ENCODE data around the gene GPD2. TPM values are rescaled to one million over a fixed set of nuclear protein-coding genes. Genes with fewer than 3 reads are reported as not detected.

GPD2 gene
- total RNA-seq, 4 donors from 2014 or later = 78.0 to 127 (median 105) TPM

DNA sequence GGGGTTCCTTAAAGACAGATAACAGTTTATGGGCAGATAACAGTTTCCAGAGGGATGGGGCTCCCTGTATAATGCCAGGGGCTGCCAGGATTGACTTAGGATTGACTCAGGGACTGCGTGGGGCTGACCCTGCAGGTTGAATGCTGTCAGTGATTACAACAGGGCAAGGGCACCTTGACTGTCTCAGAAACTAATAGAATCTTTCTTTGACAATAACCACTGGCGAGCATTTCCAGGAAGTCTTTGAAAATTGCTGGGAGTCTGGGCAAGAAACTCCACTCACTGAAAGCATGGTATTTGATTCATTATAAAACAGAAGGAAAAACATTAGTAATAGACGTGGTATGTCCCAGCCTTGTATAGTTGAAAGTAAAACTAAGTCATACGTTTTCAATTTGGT, 101.0 kb downstream of the GPD2 start:
- Histone ChIP-seq H3K27ac (no peak overlapping the region), H3K4me3 (replicated peaks in 1 of 3) (no peak overlapping the region), H3K36me3 (no peaks in the 10 kb centered on the region), H3K9me3 (no peaks in the 10 kb centered on the region), H3K27me3 (no peaks in the 10 kb centered on the region), H3K4me1 (peaks cover 10 to 13% of the 10 kb centered on the region in 2 donors)
- TF ChIP-seq POLR2A (IDR thresholded peaks at IDR 0.05) (no peak), CTCF (IDR thresholded peaks at IDR 0.05) (no peak)
- intact Hi-C loops (cut with DNase I) = no loop called here
- 79 to 88% methylated on average over 4 of the region's 4 CpGs for WGBS, 2 donors
- no peak for DNase-seq

DNA sequence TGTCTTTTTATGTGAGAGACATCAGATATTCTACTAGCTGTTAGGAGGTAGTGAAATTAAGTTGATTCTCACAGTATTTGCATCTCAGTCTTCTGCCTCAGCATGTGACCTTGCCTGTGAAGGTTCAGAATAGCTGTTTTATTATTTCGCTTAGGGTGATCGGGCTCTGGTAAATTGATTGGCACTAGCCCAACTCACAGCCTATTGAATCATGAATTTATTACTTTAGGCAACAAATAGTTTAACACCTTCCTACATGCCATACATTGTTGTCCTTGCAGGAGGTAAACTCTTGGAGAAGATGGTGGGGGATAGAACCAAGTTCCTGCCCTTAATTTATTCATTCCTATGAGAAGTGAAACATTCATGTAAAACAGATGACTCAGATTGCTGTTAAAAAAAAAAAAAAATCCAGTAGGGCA, 101.9 kb downstream of the GPD2 start:
- H3K27me3 ChIP-seq = no peaks in the 10 kb centered on the region
- peaks cover 3 to 5% of the 10 kb centered on the region in 2 donors for H3K4me1 ChIP-seq
- no peak overlapping the region for H3K4me3 ChIP-seq (replicated peaks in 1 of 3)
- no peak for TF ChIP-seq POLR2A (IDR thresholded peaks at IDR 0.05)
- no peak for TF ChIP-seq CTCF (IDR thresholded peaks at IDR 0.05)
- intact Hi-C loops (cut with DNase I) = no loop called here
- H3K36me3 ChIP-seq = no peaks in the 10 kb centered on the region
- 98% methylated on average over 2 of the region's 2 CpGs for WGBS, 2 donors
- H3K9me3 ChIP-seq = no peaks in the 10 kb centered on the region
- H3K27ac ChIP-seq = no peak overlapping the region
- DNase-seq = no peak

DNA sequence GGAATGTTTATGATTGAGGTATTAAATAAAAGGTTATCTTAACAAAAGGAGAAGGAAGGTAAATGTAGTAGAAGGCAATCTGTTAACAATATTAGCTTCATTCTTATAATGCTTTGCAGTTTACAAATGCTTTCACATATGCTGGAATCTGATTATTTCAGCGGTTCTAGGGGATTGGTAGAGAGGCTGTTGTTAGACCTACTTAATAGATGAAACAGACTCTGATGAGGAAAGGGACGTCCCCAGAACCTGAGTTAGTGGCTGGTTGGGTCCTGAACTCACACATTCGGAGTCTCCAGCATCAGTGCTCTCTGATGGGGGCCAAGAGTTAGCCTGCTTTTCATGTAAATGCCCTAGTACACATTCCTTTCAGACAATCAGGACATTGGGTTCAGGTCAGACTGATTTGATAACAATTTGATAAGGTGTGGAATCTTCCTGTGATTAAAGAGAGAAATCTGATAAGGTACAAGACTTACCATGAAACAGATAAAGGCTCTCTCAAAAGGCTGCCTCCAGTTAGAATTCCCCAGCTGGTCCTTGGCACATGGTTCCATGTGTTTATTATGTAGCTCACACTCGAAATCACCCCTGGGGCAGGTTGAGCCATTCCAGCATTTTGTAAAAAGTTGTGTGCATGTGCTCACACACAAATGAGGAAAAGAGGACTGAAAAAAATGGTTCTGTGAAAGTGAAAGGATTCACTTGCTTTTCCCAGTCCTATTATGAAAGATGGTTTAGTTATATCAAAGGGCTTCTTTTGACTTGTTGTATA, 103.1 kb downstream of the GPD2 start:
- H3K9me3 ChIP-seq = no peaks in the 10 kb centered on the region
- no peak for TF ChIP-seq POLR2A (IDR thresholded peaks at IDR 0.05)
- no peak for TF ChIP-seq CTCF (IDR thresholded peaks at IDR 0.05)
- no peak overlapping the region for H3K27ac ChIP-seq
- H3K4me1 ChIP-seq = no peaks in the 10 kb centered on the region
- no peaks in the 10 kb centered on the region for H3K27me3 ChIP-seq
- no peaks in the 10 kb centered on the region for H3K36me3 ChIP-seq
- intact Hi-C loops (cut with DNase I) = no loop called here
- WGBS, 2 donors = 90 to 92% methylated on average over 4 of the region's 4 CpGs
- no peak overlapping the region for H3K4me3 ChIP-seq (replicated peaks in 1 of 3)
- no peak for DNase-seq

DNA sequence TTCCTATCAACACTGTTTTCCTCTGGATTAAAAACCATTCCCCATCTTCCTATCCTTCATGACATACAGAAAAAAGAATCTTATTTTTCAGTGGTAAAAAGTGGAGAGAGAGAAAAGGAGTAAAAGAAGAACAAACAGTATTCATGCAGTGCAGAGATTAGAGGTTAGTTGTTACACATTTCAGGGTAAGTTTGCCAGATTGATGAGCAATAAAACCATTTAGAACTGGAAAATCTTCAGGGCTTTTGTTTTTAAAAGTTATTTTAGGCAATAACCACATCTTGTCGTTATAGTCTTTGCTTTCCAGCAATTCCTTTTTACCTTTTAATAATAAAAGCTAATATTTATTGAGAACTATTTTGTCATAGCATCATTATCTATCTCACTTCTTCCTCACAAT, 104.5 kb downstream of the GPD2 start:
- H3K27ac ChIP-seq = no peak overlapping the region
- 58 to 72% methylated on average over 1 of the region's 1 CpG for whole genome bisulfite sequencing, 2 donors
- TF ChIP-seq POLR2A (IDR thresholded peaks at IDR 0.05) (no peak), CTCF (IDR thresholded peaks at IDR 0.05) (no peak)
- no peak overlapping the region for H3K4me3 ChIP-seq (replicated peaks in 1 of 3)
- intact Hi-C loops (cut with DNase I) = no loop called here
- H3K4me1 ChIP-seq = no peaks in the 10 kb centered on the region
- H3K36me3 ChIP-seq = no peaks in the 10 kb centered on the region
- H3K27me3 ChIP-seq = no peaks in the 10 kb centered on the region
- DNase-seq = no peak
- no peaks in the 10 kb centered on the region for H3K9me3 ChIP-seq

GRCh38 chr2:156541229-156541628, 105.0 kb downstream of the GPD2 start:
- Histone ChIP-seq H3K27me3 (no peaks in the 10 kb centered on the region), H3K9me3 (no peaks in the 10 kb centered on the region), H3K4me3 (replicated peaks in 1 of 3) (no peak overlapping the region), H3K4me1 (no peaks in the 10 kb centered on the region), H3K27ac (no peak overlapping the region), H3K36me3 (no peaks in the 10 kb centered on the region)
- TF ChIP-seq CTCF (IDR thresholded peaks at IDR 0.05) = no peak
- intact Hi-C loops (cut with DNase I) = no loop called here
- no peak for DNase-seq
